ENCODE measurements around the gene DUOX1. TPM values are rescaled to one million over a fixed set of nuclear protein-coding genes. Genes with fewer than 3 reads are reported as not detected.

DUOX1 gene
- total and polyA plus RNA-seq, 2 of the 13 experiments (the other 11 are each of a cell fraction or from before 2014, with no cell fraction given): 0.03 TPM; not detected in 1

DNA sequence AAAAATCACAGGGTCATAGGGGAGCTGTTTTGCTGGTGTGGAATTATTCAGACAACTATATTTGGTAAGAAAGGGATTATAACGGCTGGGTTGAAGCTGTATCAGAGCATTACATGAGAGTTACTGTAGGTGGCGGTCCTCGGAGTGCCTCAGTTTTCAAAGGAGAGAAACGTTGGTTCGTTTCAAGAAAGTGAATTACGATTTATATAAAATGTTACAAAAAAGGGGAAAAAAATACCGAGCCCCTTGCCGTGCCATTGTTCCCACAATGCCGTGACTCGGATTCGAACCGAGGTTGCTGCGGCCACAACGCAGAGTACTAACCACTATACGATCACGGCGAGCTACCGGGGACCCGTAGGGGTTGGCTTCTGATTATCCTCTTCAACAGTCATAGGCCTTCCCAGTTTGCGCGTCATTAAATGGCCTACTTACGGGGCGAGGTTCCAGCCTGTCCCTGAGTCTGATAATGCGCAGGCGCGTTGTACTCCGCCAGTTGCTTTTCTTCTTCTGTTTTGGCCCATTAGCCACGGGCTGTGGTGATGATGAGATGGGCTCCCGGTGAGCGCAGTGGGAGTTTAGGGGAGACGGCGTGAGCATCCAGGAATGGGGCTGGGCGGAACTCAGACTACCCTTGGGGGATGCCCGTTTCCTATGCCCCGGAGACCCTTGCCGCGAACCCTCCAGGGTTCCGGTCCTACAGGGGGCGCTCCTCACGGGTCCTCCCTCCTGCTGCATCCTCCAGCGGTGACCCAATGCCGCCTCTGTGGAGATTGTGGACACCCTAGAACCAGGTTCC, 68.7 kb downstream of the DUOX1 start (continued):
- 0 out of 2 replicates have a peak, but pooled peaks have one; percentile 32 for TF ChIP-seq ZNF761 (CRISPR knock-in tag; conservative IDR thresholded peaks at IDR 0.05)
- peak; percentile 61; the same call in 1 of the 2 replicates for TF ChIP-seq KDM5B (CRISPR knock-in tag; IDR thresholded peaks at IDR 0.05; ENCODE audit: borderline replicate concordance)
- TF ChIP-seq ZNF264 (CRISPR knock-in tag; IDR thresholded peaks at IDR 0.05): peak; percentile 52; the same call in 1 of the 2 replicates
- peak; percentile 31 for TF ChIP-seq RBM39 (IDR thresholded peaks at IDR 0.05; ENCODE audit: low read depth, low read length, poor library complexity, severe bottlenecking)
- 0 out of 2 replicates have a peak, but pooled peaks have one; percentile 44 for TF ChIP-seq MAZ (IDR thresholded peaks at IDR 0.05; ENCODE audit: borderline replicate concordance, low read depth, low read length)
- peak; percentile 50; the same call in 1 of the 2 replicates for TF ChIP-seq MAZ (CRISPR knock-in tag; IDR thresholded peaks at IDR 0.05; ENCODE audit: low read depth)
- no peak for TF ChIP-seq GATA4 (IDR thresholded peaks at IDR 0.05; ENCODE audit: borderline replicate concordance, low read depth)
- TF ChIP-seq PPARG (CRISPR knock-in tag; conservative IDR thresholded peaks at IDR 0.05): peak; percentile 40; the same call in 1 of the 2 replicates
- TF ChIP-seq, protein P1, sequence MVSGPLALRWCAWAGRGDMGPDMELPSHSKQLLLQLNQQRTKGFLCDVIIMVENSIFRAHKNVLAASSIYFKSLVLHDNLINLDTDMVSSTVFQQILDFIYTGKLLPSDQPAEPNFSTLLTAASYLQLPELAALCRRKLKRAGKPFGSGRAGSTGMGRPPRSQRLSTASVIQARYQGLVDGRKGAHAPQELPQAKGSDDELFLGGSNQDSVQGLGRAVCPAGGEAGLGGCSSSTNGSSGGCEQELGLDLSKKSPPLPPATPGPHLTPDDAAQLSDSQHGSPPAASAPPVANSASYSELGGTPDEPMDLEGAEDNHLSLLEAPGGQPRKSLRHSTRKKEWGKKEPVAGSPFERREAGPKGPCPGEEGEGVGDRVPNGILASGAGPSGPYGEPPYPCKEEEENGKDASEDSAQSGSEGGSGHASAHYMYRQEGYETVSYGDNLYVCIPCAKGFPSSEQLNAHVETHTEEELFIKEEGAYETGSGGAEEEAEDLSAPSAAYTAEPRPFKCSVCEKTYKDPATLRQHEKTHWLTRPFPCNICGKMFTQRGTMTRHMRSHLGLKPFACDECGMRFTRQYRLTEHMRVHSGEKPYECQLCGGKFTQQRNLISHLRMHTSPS (CRISPR knock-in tag; IDR thresholded peaks at IDR 0.05; ENCODE audit: low read depth): peak; percentile 58; the same call in 1 of the 2 replicates
- TF ChIP-seq, protein P2, sequence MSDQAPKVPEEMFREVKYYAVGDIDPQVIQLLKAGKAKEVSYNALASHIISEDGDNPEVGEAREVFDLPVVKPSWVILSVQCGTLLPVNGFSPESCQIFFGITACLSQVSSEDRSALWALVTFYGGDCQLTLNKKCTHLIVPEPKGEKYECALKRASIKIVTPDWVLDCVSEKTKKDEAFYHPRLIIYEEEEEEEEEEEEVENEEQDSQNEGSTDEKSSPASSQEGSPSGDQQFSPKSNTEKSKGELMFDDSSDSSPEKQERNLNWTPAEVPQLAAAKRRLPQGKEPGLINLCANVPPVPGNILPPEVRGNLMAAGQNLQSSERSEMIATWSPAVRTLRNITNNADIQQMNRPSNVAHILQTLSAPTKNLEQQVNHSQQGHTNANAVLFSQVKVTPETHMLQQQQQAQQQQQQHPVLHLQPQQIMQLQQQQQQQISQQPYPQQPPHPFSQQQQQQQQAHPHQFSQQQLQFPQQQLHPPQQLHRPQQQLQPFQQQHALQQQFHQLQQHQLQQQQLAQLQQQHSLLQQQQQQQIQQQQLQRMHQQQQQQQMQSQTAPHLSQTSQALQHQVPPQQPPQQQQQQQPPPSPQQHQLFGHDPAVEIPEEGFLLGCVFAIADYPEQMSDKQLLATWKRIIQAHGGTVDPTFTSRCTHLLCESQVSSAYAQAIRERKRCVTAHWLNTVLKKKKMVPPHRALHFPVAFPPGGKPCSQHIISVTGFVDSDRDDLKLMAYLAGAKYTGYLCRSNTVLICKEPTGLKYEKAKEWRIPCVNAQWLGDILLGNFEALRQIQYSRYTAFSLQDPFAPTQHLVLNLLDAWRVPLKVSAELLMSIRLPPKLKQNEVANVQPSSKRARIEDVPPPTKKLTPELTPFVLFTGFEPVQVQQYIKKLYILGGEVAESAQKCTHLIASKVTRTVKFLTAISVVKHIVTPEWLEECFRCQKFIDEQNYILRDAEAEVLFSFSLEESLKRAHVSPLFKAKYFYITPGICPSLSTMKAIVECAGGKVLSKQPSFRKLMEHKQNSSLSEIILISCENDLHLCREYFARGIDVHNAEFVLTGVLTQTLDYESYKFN (CRISPR knock-in tag; conservative IDR thresholded peaks at IDR 0.05): peak; percentile 42
- peak; percentile 64; the same call in 1 of the 2 replicates for TF ChIP-seq ZNF788 (CRISPR knock-in tag; IDR thresholded peaks at IDR 0.05; ENCODE audit: borderline replicate concordance)
- TF ChIP-seq GATAD2A (CRISPR knock-in tag; IDR thresholded peaks at IDR 0.05): peak; percentile 70
- peak; percentile 46; the same call in 1 of the 2 replicates for TF ChIP-seq PITX1 (CRISPR knock-in tag; IDR thresholded peaks at IDR 0.05)
- TF ChIP-seq ZNF235 (CRISPR knock-in tag; IDR thresholded peaks at IDR 0.05; ENCODE audit: borderline replicate concordance): peak; percentile 10; the same call in 1 of the 2 replicates
- no peak for TF ChIP-seq NFIC (IDR thresholded peaks at IDR 0.05; ENCODE audit: low read length)
- TF ChIP-seq NKX3-1 (CRISPR knock-in tag; IDR thresholded peaks at IDR 0.05): peak; percentile 58
- TF ChIP-seq TAF15 (IDR thresholded peaks at IDR 0.05; ENCODE audit: low read depth, low read length, poor library complexity, severe bottlenecking): no peak
- peak; percentile 28; the same call in 1 of the 2 replicates for TF ChIP-seq ZNF232 (CRISPR knock-in tag; IDR thresholded peaks at IDR 0.05; ENCODE audit: borderline replicate concordance)
- 0 out of 2 replicates have a peak, but pooled peaks have one; percentile 55 for TF ChIP-seq EEA1 (CRISPR knock-in tag; IDR thresholded peaks at IDR 0.05; ENCODE audit: borderline replicate concordance)
- TF ChIP-seq SAFB2 (CRISPR knock-in tag; IDR thresholded peaks at IDR 0.05; ENCODE audit: borderline replicate concordance, low read depth): 0 out of 2 replicates have a peak, but pooled peaks have one; percentile 54
- peak; percentile 61; the same call in 1 of the 2 replicates for TF ChIP-seq ZMYM2 (CRISPR knock-in tag; IDR thresholded peaks at IDR 0.05)
- TF ChIP-seq YEATS2 (CRISPR knock-in tag; IDR thresholded peaks at IDR 0.05; ENCODE audit: borderline replicate concordance): peak; percentile 30; the same call in 1 of the 2 replicates
- TF ChIP-seq ZFY (CRISPR knock-in tag; IDR thresholded peaks at IDR 0.05): peak; percentile 65
- TF ChIP-seq YY1 (IDR thresholded peaks at IDR 0.05; ENCODE audit: insufficient read depth, insufficient replicate concordance, low read depth, low read length): peak; percentile 5
